ENCODE measurements around the gene TENM3. TPM values are rescaled to one million over a fixed set of nuclear protein-coding genes. Genes with fewer than 3 reads are reported as not detected.

The TENM3 gene
- total and polyA plus RNA-seq, 2 of the 8 experiments (the other 6 are each of a cell fraction or from before 2014, with no cell fraction given), result 36.9 to 69.3 TPM

GRCh38 chr4:182306792-182307507, 63.7 kb downstream of the TENM3 start (continued):
- TF ChIP-seq SRF (IDR thresholded peaks at IDR 0.05; ENCODE audit: low read depth, low read length) (no peak), RXRA (IDR thresholded peaks at IDR 0.05; ENCODE audit: insufficient read depth, low read depth, low read length) (no peak), TAF7 (optimal IDR thresholded peaks at IDR 0.05; ENCODE audit: borderline replicate concordance, low read depth, low read length) (no peak)
- TF ChIP-seq, protein P1, sequence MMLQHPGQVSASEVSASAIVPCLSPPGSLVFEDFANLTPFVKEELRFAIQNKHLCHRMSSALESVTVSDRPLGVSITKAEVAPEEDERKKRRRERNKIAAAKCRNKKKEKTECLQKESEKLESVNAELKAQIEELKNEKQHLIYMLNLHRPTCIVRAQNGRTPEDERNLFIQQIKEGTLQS (IDR thresholded peaks at IDR 0.05; ENCODE audit: insufficient read depth, low read depth, low read length), result no peak
